NOMO-1 treated with dmso at 0.1 percent for 144 hours (cell line): ENCODE measurements around the gene GGT6.
"Not testable (repeated sequence)": the region's sequence is repeated elsewhere in the genome, so short reads cannot be mapped to it uniquely, and the experiment has no call there.

Experiments
- DNase-seq: peaks from one replicate; lab custom pipeline; 2025; ENCODE audit not compliant: unreplicated experiment; lab: John Stamatoyannopoulos, UW

Gene GGT6

GRCh38 chr17:4560421-4560820 lies at the start of gene GGT6:
Gene GGT6, minus strand, starts transcription at chr17:4560577. Its CDS starts 56 bp downstream, at chr17:4560521.
- no peak for DNase-seq

GRCh38 chr17:4610162-4610561 lies 49.8 kb upstream of the GGT6 start:
- no peak for DNase-seq

GRCh38 chr17:4609761-4610160 lies 49.4 kb upstream of the GGT6 start:
- no peak for DNase-seq

- DNase-seq = peak; percentile 23
Measured at GRCh38 chr17:4607773-4608187, 47.4 kb upstream of the GGT6 start.

GRCh38 chr17:4607261-4607741 lies 46.9 kb upstream of the GGT6 start:
- DNase-seq = no peak

GRCh38 chr17:4605826-4606225 lies 45.4 kb upstream of the GGT6 start:
- DNase-seq = no peak

GRCh38 chr17:4604736-4605135 lies 44.4 kb upstream of the GGT6 start:
- DNase-seq = not testable (repeated sequence)

- DNase-seq = no peak
Measured at GRCh38 chr17:4604111-4604644, 43.8 kb upstream of the GGT6 start.

GRCh38 chr17:4602041-4602440 lies 41.7 kb upstream of the GGT6 start:
- no peak for DNase-seq

- no peak for DNase-seq
Measured at GRCh38 chr17:4601326-4601725, 40.9 kb upstream of the GGT6 start.

- no peak for DNase-seq
Measured at GRCh38 chr17:4600563-4600962, 40.2 kb upstream of the GGT6 start.

- DNase-seq = no peak
Measured at GRCh38 chr17:4599505-4600281, 39.3 kb upstream of the GGT6 start.

- no peak for DNase-seq
Measured at GRCh38 chr17:4598776-4599504, 38.6 kb upstream of the GGT6 start.

- DNase-seq = no peak
Measured at GRCh38 chr17:4597975-4598374, 37.6 kb upstream of the GGT6 start.

GRCh38 chr17:4596636-4597380 lies 36.4 kb upstream of the GGT6 start:
- DNase-seq = no peak

GRCh38 chr17:4595685-4596342 lies 35.4 kb upstream of the GGT6 start:
- DNase-seq = not testable (repeated sequence)

- no peak for DNase-seq
Measured at GRCh38 chr17:4594931-4595684, 34.7 kb upstream of the GGT6 start.

- no peak for DNase-seq
Measured at GRCh38 chr17:4594406-4594805, 34.0 kb upstream of the GGT6 start.

- DNase-seq = no peak
Measured at GRCh38 chr17:4593021-4593421, 32.6 kb upstream of the GGT6 start.
